ENCODE data around the gene C3AR1.

GRCh38 chr12:8069582-8069981 lies 3.4 kb upstream of the C3AR1 start:
- TF ChIP-seq ZNF70 (CRISPR knock-in tag; IDR thresholded peaks at IDR 0.05) (no peak), BACH2 (CRISPR knock-in tag; IDR thresholded peaks at IDR 0.05; ENCODE audit: borderline replicate concordance) (no peak), CREB5 (CRISPR knock-in tag; IDR thresholded peaks at IDR 0.05; ENCODE audit: low read depth) (no peak), ZFP30 (CRISPR knock-in tag; IDR thresholded peaks at IDR 0.05) (no peak), POU6F1 (CRISPR knock-in tag; IDR thresholded peaks at IDR 0.05; ENCODE audit: borderline replicate concordance, low read depth) (no peak), ISL1 (CRISPR knock-in tag; IDR thresholded peaks at IDR 0.05) (no peak), ZFP3 (CRISPR knock-in tag; IDR thresholded peaks at IDR 0.05) (no peak), RARB (CRISPR knock-in tag; IDR thresholded peaks at IDR 0.05) (no peak), CSRNP3 (CRISPR knock-in tag; IDR thresholded peaks at IDR 0.05) (no peak), PPARA (CRISPR knock-in tag; IDR thresholded peaks at IDR 0.05; ENCODE audit: borderline replicate concordance) (no peak), SNAI2 (CRISPR knock-in tag; IDR thresholded peaks at IDR 0.05) (no peak)

All from SK-N-SH treated with all-trans-retinoic acid at 6 μM for 48 hours (cell line).